Hepatocyte (in vitro differentiated cells): ENCODE results near the gene TP73. TPM values are rescaled to one million over a fixed set of nuclear protein-coding genes. Genes with fewer than 3 reads are reported as not detected.
A peak's percentile ranks its signal among the peaks of the same experiment; 100 is the strongest.

Source experiments
- DNase-seq: peaks from one replicate; pipeline ENCODE4 v3.0.0-alpha.2; 2016; ENCODE audit warnings: low spot score
- H2AFZ ChIP-seq: fragments of 200-600 bp; sonication (generic); 2 replicates; pipeline ENCODE4 v1.6.0; 2016; ENCODE audit warnings: antibody characterized with exemption, mild to moderate bottlenecking
- H3K27ac ChIP-seq: fragments of 200-600 bp; sonication (generic); 2 replicates; pipeline ENCODE4 v1.5.1; 2016; ENCODE audit warnings: mild to moderate bottlenecking
- H3K27me3 ChIP-seq: fragments of 200-600 bp; sonication (generic); 2 replicates; pipeline ENCODE4 v1.6.1; 2016
- H3K36me3 ChIP-seq: fragments of 200-600 bp; sonication (generic); replicated peaks from 2 replicates; pipeline ENCODE4 v1.5.1; 2016; ENCODE audit warnings: low read depth; ENCODE audit not compliant: insufficient read depth
- H3K4me1 ChIP-seq: fragments of 200-600 bp; sonication (generic); 2 replicates; pipeline ENCODE4 v1.5.1; 2016; ENCODE audit warnings: mild to moderate bottlenecking, moderate library complexity; ENCODE audit not compliant: insufficient read depth
- H3K4me2 ChIP-seq: fragments of 200-600 bp; sonication (generic); 2 replicates; pipeline ENCODE4 v1.6.0; 2016
- H3K4me3 ChIP-seq: fragments of 200-600 bp; sonication (generic); 2 replicates; pipeline ENCODE4 v1.5.1; 2016; ENCODE audit warnings: mild to moderate bottlenecking
- H3K79me2 ChIP-seq: fragments of 200-600 bp; sonication (generic); 2 replicates; pipeline ENCODE4 v1.6.0; 2017; ENCODE audit warnings: mild to moderate bottlenecking
- H3K9me2 ChIP-seq: fragments of 200-600 bp; sonication (generic); replicated peaks from 2 replicates; pipeline ENCODE4 v1.6.0; 2017; ENCODE audit warnings: mild to moderate bottlenecking; ENCODE audit not compliant: insufficient read depth
- H3K9me3 ChIP-seq: fragments of 200-600 bp; sonication (generic); 2 replicates; pipeline ENCODE4 v1.5.1; 2016; ENCODE audit warnings: low read depth, mild to moderate bottlenecking
- H4K20me1 ChIP-seq: fragments of 200-600 bp; sonication (generic); 2 replicates; pipeline ENCODE4 v1.6.0; 2016; ENCODE audit warnings: mild to moderate bottlenecking; ENCODE audit not compliant: insufficient read depth, poor library complexity, severe bottlenecking
- CTCF ChIP-seq: fragments of 200-600 bp; sonication (generic); IDR thresholded peaks from 2 replicates; pipeline ENCODE4 v1.5.1; 2016; ENCODE audit warnings: antibody characterized with exemption, mild to moderate bottlenecking; ENCODE audit not compliant: poor library complexity
- EZH2 ChIP-seq: fragments of 200-600 bp; sonication (generic); IDR thresholded peaks from 2 replicates; pipeline ENCODE4 v1.6.1; 2016; ENCODE audit warnings: antibody characterized with exemption, mild to moderate bottlenecking, borderline replicate concordance
- EZH2phosphoT487 ChIP-seq: fragments of 200-600 bp; sonication (generic); IDR thresholded peaks from one replicate; pipeline ENCODE4 v1.6.1; 2018; ENCODE audit warnings: antibody characterized with exemption, mild to moderate bottlenecking, low read depth, moderate library complexity; ENCODE audit not compliant: unreplicated experiment, severe bottlenecking
- WGBS: methylation state at CpG from one replicate; pipeline ENCODE4 v1.1.6; 2016; ENCODE audit warnings: low lambda C conversion rate; ENCODE audit errors: missing lambda C conversion rate; 5-methylcytosine and 5-hydroxymethylcytosine counted together
- polyA plus RNA-seq: library from polyadenylated mRNA; unstranded; fragments of >200 nt; fragmentation: Nextera tagmentation; extraction: Ambion mirVana; gene quantifications from 2 replicates; pipeline ENCODE4 v1.2.1, GENCODE V29; 2016
- total RNA-seq: library from RNA; depleted of rRNA; stranded (reverse); fragments of >200 nt; gene quantifications from 2 replicates; pipeline ENCODE4 v1.2.3, GENCODE V29; 2014

Gene TP73
- total and polyA plus RNA-seq, 2 experiments from 2014 or later: 0.27 to 0.47 TPM

- Histone ChIP-seq H3K36me3 (no peaks in the 10 kb centered on the region), H3K4me2 (peak overlapping the region; percentile 62), H4K20me1 (no peaks in the 10 kb centered on the region), H3K79me2 (peaks cover 9% of the 10 kb centered on the region), H3K9me3 (no peaks in the 10 kb centered on the region), H3K4me1 (peaks cover 6% of the 10 kb centered on the region), H3K27ac (peak overlapping the region; percentile 58), H3K4me3 (no peak overlapping the region), H3K9me2 (no peaks in the 10 kb centered on the region), H2AFZ (no peak overlapping the region), H3K27me3 (no peaks in the 10 kb centered on the region)
- no peak for TF ChIP-seq CTCF
- no peak for TF ChIP-seq EZH2phosphoT487
- TF ChIP-seq EZH2: no peak
- no peak for DNase-seq
- WGBS: 42% methylated on average over 6 of the region's 6 CpGs
Observed at GRCh38 chr1:3750741-3751140, 98.4 kb downstream of the TP73 start.

GRCh38 chr1:3752400-3752945 is 100.2 kb downstream of the TP73 start, which contains the start of gene CCDC27:
CCDC27 (plus strand) TSS chr1:3752450; CDS start chr1:3752482, 32 bp downstream.
- Histone ChIP-seq H3K36me3 (no peaks in the 10 kb centered on the region), H3K9me2 (no peaks in the 10 kb centered on the region), H4K20me1 (no peaks in the 10 kb centered on the region), H3K9me3 (no peaks in the 10 kb centered on the region), H3K79me2 (no peaks in the 10 kb centered on the region), H3K27me3 (no peaks in the 10 kb centered on the region), H3K4me3 (no peak within 1 kb of the TSS), H3K4me2 (peak within 1 kb of the TSS; percentile 62), H3K4me1 (peaks cover 6% of the 10 kb centered on the region), H2AFZ (no peak within 1 kb of the TSS), H3K27ac (peak within 1 kb of the TSS; percentile 58)
- TF ChIP-seq EZH2 (no peak), EZH2phosphoT487 (no peak), CTCF (no peak)
- WGBS: 91% methylated on average over 17 of the region's 17 CpGs
- DNase-seq: no peak

GRCh38 chr1:3753656-3754454 is 101.5 kb downstream of the TP73 start:
- Histone ChIP-seq H3K9me2 (no peaks in the 10 kb centered on the region), H3K4me1 (peaks cover 6% of the 10 kb centered on the region)

GRCh38 chr1:3756394-3756793 is 104.1 kb downstream of the TP73 start:
- H3K27ac ChIP-seq: no peak overlapping the region
- no peaks in the 10 kb centered on the region for H3K9me3 ChIP-seq
- WGBS: 87% methylated on average over 21 of the region's 21 CpGs
- no peak overlapping the region for H2AFZ ChIP-seq
- TF ChIP-seq CTCF (no peak), EZH2 (no peak), EZH2phosphoT487 (no peak)
- H3K36me3 ChIP-seq: no peaks in the 10 kb centered on the region
- no peaks in the 10 kb centered on the region for H3K27me3 ChIP-seq
- H3K4me1 ChIP-seq: no peaks in the 10 kb centered on the region
- no peak for DNase-seq
- no peak overlapping the region for H3K4me2 ChIP-seq
- no peaks in the 10 kb centered on the region for H4K20me1 ChIP-seq
- H3K9me2 ChIP-seq: no peaks in the 10 kb centered on the region
- H3K4me3 ChIP-seq: no peak overlapping the region
- H3K79me2 ChIP-seq: no peaks in the 10 kb centered on the region

More at GRCh38 chr1:3753656-3754454, 101.5 kb downstream of the TP73 start:
- Histone ChIP-seq H2AFZ (no peak overlapping the region), H3K27ac (no peak overlapping the region), H3K9me3 (no peaks in the 10 kb centered on the region), H3K4me2 (no peak overlapping the region), H3K36me3 (no peaks in the 10 kb centered on the region), H3K79me2 (no peaks in the 10 kb centered on the region), H3K27me3 (no peaks in the 10 kb centered on the region), H4K20me1 (no peaks in the 10 kb centered on the region), H3K4me3 (no peak overlapping the region)
- WGBS: 93% methylated on average over 19 of the region's 20 CpGs
- no peak for DNase-seq
- no peak for TF ChIP-seq EZH2phosphoT487
